SH-SY5Y (cell line): ENCODE results near the gene LIG4.

Experiments used
- GATA2 ChIP-seq: IDR thresholded peaks from 2 replicates; pipeline ENCODE4 v1.6.1; 2011; ENCODE audit warnings: mild to moderate bottlenecking, low read depth, low read length
- GATA3 ChIP-seq: IDR thresholded peaks from 2 replicates; pipeline ENCODE4 v1.6.1; 2011; ENCODE audit warnings: low read depth, mild to moderate bottlenecking, low read length, moderate library complexity

DNA sequence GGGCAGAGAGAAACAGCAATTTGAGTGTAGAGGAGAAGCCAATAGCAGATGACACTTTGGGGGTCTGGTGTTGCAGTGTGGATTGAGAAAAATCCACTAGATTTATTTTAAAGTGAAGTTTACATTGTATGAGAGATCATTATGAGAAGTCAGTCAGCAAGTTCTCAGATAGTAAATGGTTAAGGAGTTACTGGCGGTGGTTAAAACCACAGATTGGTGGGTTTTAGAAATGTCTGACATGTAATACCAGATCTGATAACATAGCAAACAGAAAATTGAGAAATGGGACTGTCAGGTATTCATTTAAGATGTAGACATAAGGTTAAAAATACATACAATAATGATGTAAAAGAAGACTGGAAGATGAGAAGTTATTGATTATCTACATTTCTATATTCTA, 10.1 kb upstream of the LIG4 start:
- TF ChIP-seq GATA2 (no peak), GATA3 (no peak)
